ENCODE measurements around the gene LRIT2. TPM values are rescaled to one million over a fixed set of nuclear protein-coding genes. Genes with fewer than 3 reads are reported as not detected.

LRIT2 gene
- total RNA-seq, 1 experiment from 2014 or later: not detected

DNA sequence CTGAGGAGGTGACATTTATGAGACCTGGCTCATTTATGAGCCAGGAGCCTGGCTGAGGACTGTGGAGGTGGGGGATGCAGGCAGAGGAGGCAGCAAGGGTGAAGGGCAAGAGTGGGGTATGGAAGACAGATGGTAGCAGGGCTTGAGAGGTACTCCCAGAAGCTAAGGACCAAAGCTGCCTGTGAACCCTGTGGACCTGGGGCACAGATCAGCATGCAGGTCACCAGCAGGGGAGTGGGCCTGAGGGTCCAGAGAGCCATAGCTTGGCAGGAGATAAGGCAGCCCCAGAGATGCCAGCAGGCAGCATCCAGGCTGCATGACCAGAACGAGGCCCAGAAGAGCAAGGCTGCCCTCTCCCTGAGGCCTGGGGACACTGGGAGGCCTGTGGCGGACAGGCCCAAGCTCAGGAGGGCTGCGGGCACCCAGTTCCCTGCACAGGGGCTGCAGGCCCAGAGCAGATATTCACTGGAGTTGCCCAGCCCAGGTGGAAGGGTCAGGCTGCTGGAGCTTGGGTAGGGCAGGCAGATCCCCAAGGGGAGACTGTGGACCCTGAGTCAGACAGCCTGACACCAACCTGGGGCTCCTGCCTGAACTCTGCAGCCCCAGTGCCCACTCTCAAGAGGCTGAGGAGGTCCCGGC, 48.4 kb downstream of the LRIT2 start:
- Histone ChIP-seq H3K27ac (ENCODE audit: low read length) (no peak overlapping the region), H3K9me2 (replicated peaks; ENCODE audit: low read length) (no peaks in the 10 kb centered on the region), H3K9me3 (ENCODE audit: low read length) (no peaks in the 10 kb centered on the region), H4K20me1 (ENCODE audit: low read length) (no peaks in the 10 kb centered on the region), H3K4me2 (ENCODE audit: low read length) (no peak overlapping the region), H3K36me3 (ENCODE audit: low read depth, low read length) (no peaks in the 10 kb centered on the region), H3K4me1 (ENCODE audit: insufficient read depth, low read length) (no peaks in the 10 kb centered on the region), H3K4me3 (ENCODE audit: low read length) (no peak overlapping the region), H2AFZ (ENCODE audit: low read length) (no peak overlapping the region), H3F3A (ENCODE audit: low read length, unreplicated experiment) (no peaks in the 10 kb centered on the region), H3K9ac (ENCODE audit: low read length) (no peak overlapping the region), H3K27me3 (ENCODE audit: low read length) (0 out of 2 replicates have a peak, but pooled peaks cover 8% of the 10 kb centered on the region), H3K79me2 (ENCODE audit: low read length) (no peaks in the 10 kb centered on the region)
- DNase-seq (no peak), ATAC-seq (no peak)
- CTCF ChIA-PET: no interaction called here
- POLR2A ChIA-PET (ENCODE audit: unreplicated experiment): no interaction called here
- no peak for TF ChIP-seq EZH2 (IDR thresholded peaks at IDR 0.05; ENCODE audit: low read length, unreplicated experiment)
- TF ChIP-seq, protein P1, sequence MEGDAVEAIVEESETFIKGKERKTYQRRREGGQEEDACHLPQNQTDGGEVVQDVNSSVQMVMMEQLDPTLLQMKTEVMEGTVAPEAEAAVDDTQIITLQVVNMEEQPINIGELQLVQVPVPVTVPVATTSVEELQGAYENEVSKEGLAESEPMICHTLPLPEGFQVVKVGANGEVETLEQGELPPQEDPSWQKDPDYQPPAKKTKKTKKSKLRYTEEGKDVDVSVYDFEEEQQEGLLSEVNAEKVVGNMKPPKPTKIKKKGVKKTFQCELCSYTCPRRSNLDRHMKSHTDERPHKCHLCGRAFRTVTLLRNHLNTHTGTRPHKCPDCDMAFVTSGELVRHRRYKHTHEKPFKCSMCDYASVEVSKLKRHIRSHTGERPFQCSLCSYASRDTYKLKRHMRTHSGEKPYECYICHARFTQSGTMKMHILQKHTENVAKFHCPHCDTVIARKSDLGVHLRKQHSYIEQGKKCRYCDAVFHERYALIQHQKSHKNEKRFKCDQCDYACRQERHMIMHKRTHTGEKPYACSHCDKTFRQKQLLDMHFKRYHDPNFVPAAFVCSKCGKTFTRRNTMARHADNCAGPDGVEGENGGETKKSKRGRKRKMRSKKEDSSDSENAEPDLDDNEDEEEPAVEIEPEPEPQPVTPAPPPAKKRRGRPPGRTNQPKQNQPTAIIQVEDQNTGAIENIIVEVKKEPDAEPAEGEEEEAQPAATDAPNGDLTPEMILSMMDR (conservative IDR thresholded peaks at IDR 0.05; ENCODE audit: low read depth, low read length): no peak
- no peak for TF ChIP-seq EZH2phosphoT487 (IDR thresholded peaks at IDR 0.05; ENCODE audit: borderline replicate concordance, low read length)
- no TSS peak for BruUV-seq (replicated peaks)
- intact Hi-C loops (cut with micrococcal nuclease): no loop called here

DNA sequence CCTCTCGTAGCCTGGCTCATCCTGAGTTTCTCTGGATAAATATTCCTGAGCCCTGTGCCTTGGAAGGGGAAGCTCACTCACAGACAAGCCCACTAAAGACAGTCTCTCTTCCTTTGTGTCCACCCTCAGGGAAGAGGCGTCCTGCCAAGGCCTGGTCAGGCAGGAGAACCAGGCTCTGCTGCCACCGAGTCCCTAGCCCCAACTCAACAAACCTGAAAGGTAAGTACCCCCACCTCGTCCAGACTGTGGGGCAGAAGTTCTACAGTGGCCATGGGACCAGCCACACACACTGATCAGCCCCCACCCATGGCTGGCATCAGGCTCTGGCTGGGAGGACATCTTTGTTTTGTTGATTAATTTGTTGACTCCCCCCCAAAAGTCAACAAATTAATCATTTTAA, 49.0 kb downstream of the LRIT2 start:
- BruUV-seq (replicated peaks): no TSS peak
- Histone ChIP-seq H4K20me1 (ENCODE audit: low read length) (no peaks in the 10 kb centered on the region), H2AFZ (ENCODE audit: low read length) (no peak overlapping the region), H3K4me1 (ENCODE audit: insufficient read depth, low read length) (no peaks in the 10 kb centered on the region), H3K4me3 (ENCODE audit: low read length) (no peak overlapping the region), H3K36me3 (ENCODE audit: low read depth, low read length) (no peaks in the 10 kb centered on the region), H3K27ac (ENCODE audit: low read length) (no peak overlapping the region), H3F3A (ENCODE audit: low read length, unreplicated experiment) (no peaks in the 10 kb centered on the region), H3K4me2 (ENCODE audit: low read length) (no peak overlapping the region), H3K79me2 (ENCODE audit: low read length) (no peaks in the 10 kb centered on the region), H3K9me2 (replicated peaks; ENCODE audit: low read length) (no peaks in the 10 kb centered on the region), H3K9me3 (ENCODE audit: low read length) (no peaks in the 10 kb centered on the region), H3K27me3 (ENCODE audit: low read length) (0 out of 2 replicates have a peak, but pooled peaks cover 8% of the 10 kb centered on the region), H3K9ac (ENCODE audit: low read length) (no peak overlapping the region)
- ChIA-PET POLR2A (ENCODE audit: unreplicated experiment) (no interaction called here), CTCF (no interaction called here)
- ATAC-seq (no peak), DNase-seq (no peak)
- intact Hi-C loops (cut with micrococcal nuclease): no loop called here
- TF ChIP-seq, protein P1 (conservative IDR thresholded peaks at IDR 0.05; ENCODE audit: low read depth, low read length): no peak
- TF ChIP-seq EZH2 (IDR thresholded peaks at IDR 0.05; ENCODE audit: low read length, unreplicated experiment) (no peak), EZH2phosphoT487 (IDR thresholded peaks at IDR 0.05; ENCODE audit: borderline replicate concordance, low read length) (no peak)

GRCh38 chr10:84175436-84175835, 49.9 kb downstream of the LRIT2 start:
- Histone ChIP-seq H3K36me3 (ENCODE audit: low read depth, low read length) (no peaks in the 10 kb centered on the region), H4K20me1 (ENCODE audit: low read length) (no peaks in the 10 kb centered on the region), H3K27ac (ENCODE audit: low read length) (no peak overlapping the region), H3K9me3 (ENCODE audit: low read length) (no peaks in the 10 kb centered on the region), H3K4me2 (ENCODE audit: low read length) (no peak overlapping the region), H3F3A (ENCODE audit: low read length, unreplicated experiment) (no peaks in the 10 kb centered on the region), H3K9ac (ENCODE audit: low read length) (no peak overlapping the region), H3K79me2 (ENCODE audit: low read length) (no peaks in the 10 kb centered on the region), H3K27me3 (ENCODE audit: low read length) (0 out of 2 replicates have a peak, but pooled peaks cover 8% of the 10 kb centered on the region), H2AFZ (ENCODE audit: low read length) (no peak overlapping the region), H3K4me1 (ENCODE audit: insufficient read depth, low read length) (no peaks in the 10 kb centered on the region), H3K9me2 (replicated peaks; ENCODE audit: low read length) (no peaks in the 10 kb centered on the region), H3K4me3 (ENCODE audit: low read length) (no peak overlapping the region)
- DNase-seq (no peak), ATAC-seq (no peak)
- CTCF ChIA-PET: no interaction called here
- intact Hi-C loops (cut with micrococcal nuclease): no loop called here
- no TSS peak for BruUV-seq (replicated peaks)
- POLR2A ChIA-PET (ENCODE audit: unreplicated experiment): no interaction called here
- TF ChIP-seq EZH2 (IDR thresholded peaks at IDR 0.05; ENCODE audit: low read length, unreplicated experiment): no peak
- no peak for TF ChIP-seq EZH2phosphoT487 (IDR thresholded peaks at IDR 0.05; ENCODE audit: borderline replicate concordance, low read length)
- TF ChIP-seq, protein P1 (conservative IDR thresholded peaks at IDR 0.05; ENCODE audit: low read depth, low read length): no peak

Measured in PC-3 (cell line).